Stimulated activated CD4-positive, alpha-beta T cell treated with anti-CD3 and anti-CD28 coated beads, Interleukin-4, amount 100 ng/mL, for 24 hours (primary cell): ENCODE measurements around the gene RGMB.
"Not testable (repeated sequence)": the region's sequence is repeated elsewhere in the genome, so short reads cannot be mapped to it uniquely, and the experiment has no call there.

ENCODE experiments used
- DNase-seq: peaks from one replicate; pipeline ENCODE4 v3.0.0-alpha.2; 2020

Gene RGMB, protein sequence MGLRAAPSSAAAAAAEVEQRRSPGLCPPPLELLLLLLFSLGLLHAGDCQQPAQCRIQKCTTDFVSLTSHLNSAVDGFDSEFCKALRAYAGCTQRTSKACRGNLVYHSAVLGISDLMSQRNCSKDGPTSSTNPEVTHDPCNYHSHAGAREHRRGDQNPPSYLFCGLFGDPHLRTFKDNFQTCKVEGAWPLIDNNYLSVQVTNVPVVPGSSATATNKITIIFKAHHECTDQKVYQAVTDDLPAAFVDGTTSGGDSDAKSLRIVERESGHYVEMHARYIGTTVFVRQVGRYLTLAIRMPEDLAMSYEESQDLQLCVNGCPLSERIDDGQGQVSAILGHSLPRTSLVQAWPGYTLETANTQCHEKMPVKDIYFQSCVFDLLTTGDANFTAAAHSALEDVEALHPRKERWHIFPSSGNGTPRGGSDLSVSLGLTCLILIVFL

GRCh38 chr5:98773464-98774191 lies at the start of gene RGMB:
RGMB (plus strand) TSS chr5:98773663; CDS start chr5:98774071, 408 bp downstream.
- peak; percentile 92 for DNase-seq

GRCh38 chr5:98726258-98726657 lies 47.2 kb upstream of the RGMB start:
- DNase-seq = no peak

GRCh38 chr5:98727686-98728085 lies 45.8 kb upstream of the RGMB start:
- DNase-seq = no peak

- DNase-seq = no peak
Measured at GRCh38 chr5:98734646-98735045, 38.8 kb upstream of the RGMB start.

GRCh38 chr5:98735806-98736507 lies 37.5 kb upstream of the RGMB start:
- no peak for DNase-seq

DNA sequence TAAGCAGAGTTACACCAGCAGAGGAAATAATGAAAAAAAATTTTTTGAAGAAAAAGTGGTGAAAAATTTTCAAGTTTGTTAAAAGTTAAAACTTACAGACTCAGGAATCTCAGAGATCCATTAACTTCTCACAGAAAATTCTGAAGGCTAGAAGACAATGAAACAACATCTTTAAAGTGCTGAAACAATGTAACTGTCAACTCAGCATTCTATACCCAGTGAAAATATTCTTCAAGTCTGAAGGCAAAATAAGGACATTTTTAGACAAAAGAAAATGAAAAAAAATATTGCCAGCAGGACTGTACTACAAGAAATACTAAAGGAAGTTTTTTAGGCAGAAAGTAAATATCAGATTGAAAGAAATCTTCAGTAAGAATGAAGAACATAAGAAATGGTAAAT lies 36.7 kb upstream of the RGMB start:
- DNase-seq = no peak

GRCh38 chr5:98737441-98737840 lies 36.0 kb upstream of the RGMB start:
- not testable (repeated sequence) for DNase-seq

DNA sequence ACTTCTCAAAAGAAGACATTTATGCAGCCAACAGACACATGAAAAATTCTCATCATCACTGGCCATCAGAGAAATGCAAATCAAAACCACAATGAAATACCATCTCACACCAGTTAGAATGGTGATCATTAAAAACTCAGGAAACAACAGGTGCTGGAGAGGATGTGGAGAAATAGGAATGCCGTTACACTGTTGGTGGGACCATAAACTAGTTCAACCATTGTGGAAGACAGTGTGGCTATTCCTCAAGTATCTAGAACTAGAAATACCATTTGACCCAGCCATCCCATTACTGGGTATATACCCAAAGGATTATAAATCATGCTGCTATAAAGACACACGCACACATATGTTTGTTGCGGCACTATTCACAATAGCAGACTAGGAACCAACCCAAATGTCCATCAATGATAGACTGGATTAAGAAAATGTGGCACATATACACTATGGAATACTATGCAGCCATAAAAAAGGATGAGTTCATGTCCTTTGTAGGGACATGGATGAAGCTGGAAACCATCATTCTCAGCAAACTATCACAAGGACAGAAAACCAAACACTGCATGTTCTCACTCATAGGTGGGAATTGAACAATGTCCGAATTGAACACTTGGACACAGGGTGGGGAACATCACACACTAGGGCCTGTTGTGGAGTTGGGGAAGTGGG lies 34.8 kb upstream of the RGMB start:
- not testable (repeated sequence) for DNase-seq

DNA sequence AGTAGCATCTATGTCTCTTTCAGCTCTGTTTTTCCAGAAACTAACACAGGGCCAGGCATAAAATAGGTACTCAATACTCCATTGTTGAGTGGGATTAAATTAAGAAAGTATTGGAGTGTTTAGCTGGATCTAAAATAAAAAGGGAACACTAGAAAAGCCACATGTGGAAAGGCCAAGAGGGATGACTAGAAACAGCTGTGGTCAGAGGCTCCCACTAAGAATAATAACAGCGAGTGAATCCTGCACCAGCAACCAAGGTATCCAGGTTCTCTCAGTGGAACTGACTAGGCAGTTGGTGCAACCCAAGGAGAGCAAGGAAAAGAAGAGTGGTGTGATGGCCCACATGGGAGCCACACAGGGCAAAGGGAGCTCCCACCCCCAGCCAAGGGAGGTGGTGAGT lies 31.5 kb upstream of the RGMB start:
- no peak for DNase-seq

GRCh38 chr5:98742396-98743073 lies 30.9 kb upstream of the RGMB start:
- DNase-seq = no peak

GRCh38 chr5:98748259-98748658 lies 25.2 kb upstream of the RGMB start:
- DNase-seq = not testable (repeated sequence)

GRCh38 chr5:98749046-98749445 lies 24.4 kb upstream of the RGMB start:
- DNase-seq = no peak

DNA sequence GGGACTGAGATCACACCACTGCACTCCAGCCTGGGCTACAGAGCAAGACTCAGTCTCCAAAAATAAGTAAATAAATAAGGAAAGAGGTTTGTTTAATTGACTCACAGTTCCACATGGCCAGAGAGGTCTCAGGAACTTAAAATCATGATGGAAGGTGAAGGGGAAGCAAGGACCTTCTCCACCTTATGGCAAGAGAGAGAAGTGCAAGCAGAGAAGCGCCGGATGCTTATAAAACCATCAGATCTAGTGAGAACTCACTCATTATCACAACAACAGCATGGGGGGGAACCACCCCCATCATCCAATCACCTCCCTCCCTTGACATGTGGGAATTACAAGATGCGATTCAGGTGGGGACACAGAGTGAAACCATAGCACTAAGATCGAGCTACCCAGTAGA lies 22.8 kb upstream of the RGMB start:
- no peak for DNase-seq

DNA sequence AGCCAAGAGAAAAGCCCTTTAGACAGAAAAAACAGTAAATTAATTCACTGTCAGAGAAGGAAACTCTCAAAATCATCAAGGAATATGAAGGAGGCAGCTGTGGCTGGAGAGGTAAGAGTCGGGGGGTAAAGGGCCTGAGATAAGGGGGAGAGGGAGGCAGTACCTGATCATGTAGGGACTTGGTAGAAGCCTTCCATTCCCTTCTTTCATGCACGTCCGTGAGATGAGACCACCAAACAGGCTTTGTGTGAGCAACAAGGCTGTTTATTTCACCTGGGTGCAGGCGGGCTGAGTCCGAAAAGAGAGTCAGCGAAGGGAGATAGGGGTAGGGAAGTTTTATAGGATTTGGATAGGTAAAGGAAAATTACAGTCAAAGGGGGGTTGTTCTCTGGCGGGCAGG lies 21.1 kb upstream of the RGMB start:
- not testable (repeated sequence) for DNase-seq

DNA sequence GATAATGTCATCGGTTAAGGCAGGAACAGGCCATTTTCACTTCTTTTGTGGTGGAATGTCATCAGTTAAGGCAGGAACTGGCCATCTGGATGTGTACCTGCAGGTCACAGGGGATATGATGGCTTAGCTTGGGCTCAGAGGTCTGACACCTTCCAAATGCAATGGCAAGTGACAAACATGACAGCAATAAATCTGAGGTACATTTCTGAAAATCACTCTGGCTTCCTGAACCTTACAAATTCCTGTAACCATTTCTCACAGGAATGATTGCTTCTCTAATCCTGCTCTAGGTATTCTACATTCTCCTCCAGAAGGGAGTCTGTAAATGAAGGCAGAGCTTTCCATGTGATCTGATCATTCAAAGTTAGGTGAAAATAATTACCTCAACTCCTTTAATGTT lies 20.7 kb upstream of the RGMB start:
- not testable (repeated sequence) for DNase-seq

- no peak for DNase-seq
Measured at GRCh38 chr5:98753507-98753906, 20.0 kb upstream of the RGMB start.

- DNase-seq = no peak
Measured at GRCh38 chr5:98755406-98755805, 18.1 kb upstream of the RGMB start.

- no peak for DNase-seq
Measured at GRCh38 chr5:98757978-98758377, 15.5 kb upstream of the RGMB start.

GRCh38 chr5:98763001-98763630 lies 10.3 kb upstream of the RGMB start:
- DNase-seq = no peak

DNA sequence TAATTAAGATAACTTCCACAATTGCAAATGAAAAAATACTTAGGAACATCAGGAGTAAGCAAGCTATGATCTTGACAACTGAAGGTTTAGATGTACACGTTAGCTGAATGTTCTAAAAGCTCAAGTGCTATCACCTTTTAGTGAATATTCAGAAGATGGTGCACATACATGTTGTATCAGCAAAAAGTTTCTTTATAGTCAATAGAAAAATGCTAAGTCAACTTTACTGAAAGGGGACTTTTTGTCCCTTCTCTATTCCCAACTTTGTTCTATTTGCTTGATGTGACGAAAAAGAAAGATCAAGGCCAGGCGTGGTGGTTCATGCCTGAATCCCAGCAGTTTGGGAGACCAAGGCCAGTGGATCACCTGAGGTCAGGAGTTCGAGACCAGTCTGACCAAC lies 7.6 kb upstream of the RGMB start:
- no peak for DNase-seq

- DNase-seq = no peak
Measured at GRCh38 chr5:98767581-98767980, 5.9 kb upstream of the RGMB start.
